H1 (cell line): Measurements from ENCODE around the gene ZC2HC1C. TPM values are rescaled to one million over a fixed set of nuclear protein-coding genes. Genes with fewer than 3 reads are reported as not detected.
A peak's percentile ranks its signal among the peaks of the same experiment; 100 is the strongest.

Experiments used
- CTCF ChIA-PET: fragments of 300-600 bp; sonication (Branson Sonifier 250); formaldehyde crosslinking; loops from one replicate; lab custom pipeline; 2021; ENCODE audit not compliant: partially characterized antibody; lab: Charles Lee
- POLR2A ChIA-PET: fragments of 300-600 bp; sonication (Branson Sonifier 250); formaldehyde crosslinking; loops from one replicate; lab custom pipeline; 2021; ENCODE audit warnings: inconsistent platforms; ENCODE audit not compliant: partially characterized antibody; lab: Charles Lee
- DNase-seq, 2 experiments: peaks; one replicate each; pipeline versions ENCODE4 v3.0.0 to v3.0.0-alpha.2; 2010 to 2022; ENCODE audit warnings: low spot score in 2 of 2, low read depth in 1 of 2, mixed read lengths in 1 of 2
- FAIRE-seq: peaks from 2 replicates; lab custom pipeline; 2011; peaks lifted over from hg19 to GRCh38; lab: Jason Lieb, UNC
- H2AFZ ChIP-seq: 2 replicates; pipeline ENCODE4 v1.8.1; 2012; ENCODE audit warnings: low read length, inconsistent platforms
- H2AK5ac ChIP-seq: 2 replicates; pipeline ENCODE4 v1.6.1; 2013; ENCODE audit warnings: low read depth, low read length
- H2BK120ac ChIP-seq: replicated peaks from 2 replicates; pipeline ENCODE3; 2013; ENCODE audit warnings: low read depth, low read length, inconsistent platforms
- H2BK12ac ChIP-seq: 2 replicates; pipeline ENCODE4 v1.6.1; 2013; ENCODE audit warnings: low read depth, low read length
- H2BK15ac ChIP-seq: 2 replicates; pipeline ENCODE4 v1.6.1; 2013; ENCODE audit warnings: low read length
- H2BK20ac ChIP-seq: 2 replicates; pipeline ENCODE4 v1.6.1; 2013; ENCODE audit warnings: low read length
- H2BK5ac ChIP-seq: 2 replicates; pipeline ENCODE4 v1.6.1; 2013; ENCODE audit warnings: low read depth, low read length
- H3K14ac ChIP-seq: 2 replicates; pipeline ENCODE4 v1.6.1; 2013; ENCODE audit warnings: inconsistent platforms; ENCODE audit not compliant: insufficient read length
- H3K18ac ChIP-seq: 2 replicates; pipeline ENCODE4 v1.6.1; 2013; ENCODE audit warnings: low read length; ENCODE audit errors: extremely low read depth
- H3K23ac ChIP-seq: 2 replicates; pipeline ENCODE4 v1.6.1; 2013; ENCODE audit warnings: inconsistent platforms; ENCODE audit not compliant: insufficient read length
- H3K23me2 ChIP-seq: 2 replicates; pipeline ENCODE4 v1.6.1; 2013; ENCODE audit warnings: low read depth, low read length
- H3K27ac ChIP-seq: 2 replicates; pipeline ENCODE4 v1.6.1; 2011; ENCODE audit warnings: low read depth, low read length, inconsistent platforms
- H3K27me3 ChIP-seq, 4 experiments: replicated peaks in 1 of 4; 1 replicate in 1 of 4; 2 replicates in 3 of 4; pipeline versions ENCODE4 v1.6.1 to v1.8.1; 2011 to 2013; ENCODE audit warnings: low read length in 3 of 4, mild to moderate bottlenecking in 3 of 4, inconsistent platforms in 2 of 4, mixed read lengths in 2 of 4, moderate library complexity in 1 of 4; ENCODE audit not compliant: control insufficient read depth in 3 of 4, insufficient read depth in 3 of 4; ENCODE audit errors: extremely low read depth in 1 of 4
- H3K36me3 ChIP-seq, 4 experiments: 2 replicates each; pipeline versions ENCODE4 v1.6.1 to v1.8.1; 2011 to 2013; ENCODE audit warnings: mild to moderate bottlenecking in 4 of 4, low read length in 3 of 4, moderate library complexity in 2 of 4, control low read depth in 1 of 4, inconsistent platforms in 1 of 4; ENCODE audit not compliant: insufficient read depth in 4 of 4, control insufficient read depth in 2 of 4
- H3K4ac ChIP-seq: replicated peaks from 2 replicates; pipeline ENCODE3; 2013; ENCODE audit warnings: low read length, low read depth, mixed read lengths, inconsistent platforms; ENCODE audit not compliant: insufficient read length
- H3K4me1 ChIP-seq, 4 experiments: replicated peaks in 1 of 4; 1 replicate in 1 of 4; 2 replicates in 3 of 4; pipeline versions ENCODE4 v1.6.1 to v1.8.1; 2011 to 2013; ENCODE audit warnings: low read length in 3 of 4, inconsistent platforms in 2 of 4, mixed read lengths in 1 of 4; ENCODE audit not compliant: insufficient read depth in 4 of 4, control insufficient read depth in 3 of 4
- H3K4me2 ChIP-seq, 2 experiments: 2 replicates each; pipeline versions ENCODE4 v1.6.1 to v1.8.1; 2011 to 2013; ENCODE audit warnings: low read depth in 2 of 2, low read length in 2 of 2, control low read depth in 1 of 2, inconsistent platforms in 1 of 2, mild to moderate bottlenecking in 1 of 2; ENCODE audit not compliant: insufficient read depth in 1 of 2
- H3K4me3 ChIP-seq, 4 experiments: fragments of 200-600, 300-600 bp in 1 of 4; sonication (generic), shearing (Covaris generic), sonication (Bioruptor Twin) in 1 of 4; 2 replicates each; pipeline versions ENCODE4 v1.5.1 to v1.8.1; 2011 to 2016; ENCODE audit warnings: low read length in 4 of 4, low read depth in 3 of 4, control low read depth in 2 of 4, inconsistent platforms in 2 of 4, mild to moderate bottlenecking in 2 of 4, mixed read lengths in 1 of 4, moderate library complexity in 1 of 4; ENCODE audit not compliant: insufficient read depth in 2 of 4; ENCODE audit errors: extremely low read depth in 1 of 4
- H3K56ac ChIP-seq: replicated peaks from 2 replicates; pipeline ENCODE3; 2013; ENCODE audit warnings: low read depth, mild to moderate bottlenecking, mixed read lengths, low read length, inconsistent platforms; ENCODE audit not compliant: insufficient read length
- H3K79me1 ChIP-seq: 2 replicates; pipeline ENCODE4 v1.6.1; 2013; ENCODE audit warnings: low read depth, low read length, control low read depth
- H3K79me2 ChIP-seq, 2 experiments: 2 replicates each; pipeline versions ENCODE4 v1.6.1 to v1.8.1; 2012 to 2013; ENCODE audit warnings: low read length in 2 of 2, mild to moderate bottlenecking in 2 of 2, inconsistent platforms in 1 of 2; ENCODE audit not compliant: insufficient read depth in 2 of 2, control insufficient read depth in 1 of 2
- H3K9ac ChIP-seq, 4 experiments: replicated peaks in 1 of 4; 1 replicate in 1 of 4; 2 replicates in 3 of 4; pipeline versions ENCODE4 v1.6.1 to v1.8.1; 2011 to 2013; ENCODE audit warnings: low read depth in 3 of 4, low read length in 3 of 4, control low read depth in 2 of 4, mild to moderate bottlenecking in 2 of 4, moderate library complexity in 2 of 4, inconsistent platforms in 1 of 4; ENCODE audit errors: extremely low read depth in 1 of 4
- H3K9me3 ChIP-seq, 2 experiments: 2 replicates each; pipeline versions ENCODE4 v1.6.1 to v1.8.1; 2012 to 2013; ENCODE audit warnings: mild to moderate bottlenecking in 2 of 2, moderate library complexity in 2 of 2, control low read depth in 1 of 2, inconsistent platforms in 1 of 2, low read depth in 1 of 2, low read length in 1 of 2, mixed read lengths in 1 of 2; ENCODE audit not compliant: insufficient read depth in 2 of 2
- H4K20me1 ChIP-seq, 2 experiments: replicated peaks in 1 of 2; 2 replicates each; pipeline versions ENCODE3 to v1.8.1; 2011 to 2013; ENCODE audit warnings: inconsistent platforms in 2 of 2, low read length in 2 of 2, mild to moderate bottlenecking in 1 of 2; ENCODE audit not compliant: insufficient read depth in 2 of 2, control insufficient read depth in 1 of 2
- H4K5ac ChIP-seq: 2 replicates; pipeline ENCODE4 v1.6.1; 2013; ENCODE audit warnings: low read length, low read depth, mixed read lengths, inconsistent platforms; ENCODE audit not compliant: insufficient read length
- H4K8ac ChIP-seq: 2 replicates; pipeline ENCODE4 v1.8.0; 2013; ENCODE audit warnings: mild to moderate bottlenecking, moderate library complexity, low read length, inconsistent platforms; ENCODE audit not compliant: insufficient read depth; ENCODE audit errors: extremely low read depth
- H4K91ac ChIP-seq: replicated peaks from 2 replicates; pipeline ENCODE3; 2013; ENCODE audit warnings: low read length, mixed read lengths, inconsistent platforms; ENCODE audit not compliant: insufficient read length
- ATF2 ChIP-seq: IDR thresholded peaks from 2 replicates; pipeline ENCODE4 v1.6.1; 2012; ENCODE audit warnings: low read length, inconsistent platforms
- BRCA1 ChIP-seq: IDR thresholded peaks from 2 replicates; pipeline ENCODE4 v1.6.1; 2012; ENCODE audit warnings: low read depth, low read length, improper control_type of control experiment
- MAFK ChIP-seq: IDR thresholded peaks from 2 replicates; pipeline ENCODE4 v1.6.1; 2012; ENCODE audit warnings: low read depth, mild to moderate bottlenecking, improper control_type of control experiment, low read length
- NANOG ChIP-seq: IDR thresholded peaks from 2 replicates; pipeline ENCODE4 v1.6.1; 2011; ENCODE audit warnings: low read length, low read depth, mild to moderate bottlenecking, inconsistent platforms; ENCODE audit not compliant: insufficient read depth, poor library complexity, severe bottlenecking
- WGBS, 2 experiments: shearing (Covaris generic) in 1 of 2; methylation state at CpG; one replicate each; pipeline versions ENCODE4 v1.1.6 to v1.1.7; 2013 to 2015; ENCODE audit warnings: low lambda C conversion rate in 2 of 2, mixed read lengths in 2 of 2, inconsistent platforms in 1 of 2, low coverage in 1 of 2, missing lambda C conversion rate in 1 of 2; ENCODE audit not compliant: insufficient replicate concordance in 2 of 2, insufficient coverage in 1 of 2, insufficient read length in 1 of 2; ENCODE audit errors: extremely low coverage in 1 of 2, missing lambda C conversion rate in 1 of 2; 5-methylcytosine and 5-hydroxymethylcytosine counted together
- polyA plus RNA-seq, 7 experiments: library from polyadenylated mRNA; depleted of rRNA in 3 of 7; stranded (reverse) in 5 of 7; unstranded in 2 of 7; fragments of >200 nt in 5 of 7; fragments of 200-250 nt in 2 of 7; gene quantifications; 1 replicate in 5 of 7; 2 replicates in 1 of 7; 4 replicates in 1 of 7; pipeline versions ENCODE4 v1.2.1 to v1.2.3, GENCODE V29; 2011 to 2013; ENCODE audit warnings: missing spikeins in 2 of 7, mixed read lengths in 2 of 7
- total RNA-seq: library from RNA; stranded (reverse); fragmentation: NEBNext Ultra II Directional; extraction: Animal tissue kit (Norgen Biotek cat#: 25700); gene quantifications from 2 replicates; pipeline ENCODE4 v1.2.1, GENCODE V29; 2021

Gene ZC2HC1C
- total and polyA plus RNA-seq, 2 of the 8 experiments (the other 6 are each of a cell fraction or from before 2014, with no cell fraction given) = 0.57 to 1.2 TPM

- Histone ChIP-seq H2BK120ac (no peak overlapping the region), H3K4ac (no peak overlapping the region), H2BK5ac (peak overlapping the region; percentile 94), H2AK5ac (no peak overlapping the region), H4K20me1 (no peaks in the 10 kb centered on the region), H2AFZ (no peak overlapping the region), H3K23me2 (peaks cover 9% of the 10 kb centered on the region), H3K79me2 (peaks cover 0 to 11% of the 10 kb centered on the region in 2 experiments; a peak in 2 of 4 replicates), H3K4me3 (peak overlapping the region; percentile 70 to 90 (median 82)), H4K5ac (no peak overlapping the region), H3K9ac (peak overlapping the region; percentile 54 to 92 (median 86)), H3K18ac (peak overlapping the region; percentile 80; the same call in 1 of the 2 replicates), H2BK15ac (no peak overlapping the region), H3K36me3 (no peaks in the 10 kb centered on the region), H3K23ac (no peak overlapping the region), H3K9me3 (no peaks in the 10 kb centered on the region), H3K4me2 (peak overlapping the region; percentile 60 to 83), H3K27ac (peak overlapping the region; percentile 83), H2BK20ac (no peak overlapping the region), H2BK12ac (peak overlapping the region; percentile 29; the same call in 1 of the 2 replicates), H3K4me1 (peaks cover 0 to 3% (median under 1%) of the 10 kb centered on the region in 4 experiments; a peak in 2 of 7 replicates), H4K8ac (peak overlapping the region; percentile 90; the same call in 1 of the 2 replicates), H4K91ac (no peak overlapping the region), H3K27me3 (no peaks in the 10 kb centered on the region), H3K14ac (no peak overlapping the region), H3K56ac (no peak overlapping the region), H3K79me1 (peaks cover 2% of the 10 kb centered on the region)
- ChIA-PET POLR2A (interaction anchor here (0.6 to 3.9 kb wide), 8 partner anchors 11 to 210 kb away, joined by 3 to 22 read pairs (median 4); partner anchors contain the start of genes FOS and MLH3), CTCF (interaction anchor here (0.6 to 5.6 kb wide), 6 partner anchors 11 to 1931 kb away, joined by 3 to 39 read pairs (median 4); no protein-coding TSS in a partner anchor)
- WGBS, 2 experiments = 10% methylated on average over 14 of the region's 15 CpGs; no CpG with 5 or more reads in 1 of the 2 experiments
- DNase-seq (no peak), FAIRE-seq (no peak)
- TF ChIP-seq BRCA1 (no peak), ATF2 (no peak), MAFK (peak; percentile 59; the same call in 1 of the 2 replicates), NANOG (no peak)
These were observed 934 bp upstream of the ZC2HC1C start for GRCh38 chr14:75068294-75069120.
